Activated T-cell treated with anti-CD3 and anti-CD28 coated beads for 1 hour (primary cell): ENCODE results near the gene SCCPDH.

Source experiments
- DNase-seq: peaks from one replicate; pipeline ENCODE4 v3.0.0-alpha.2; 2020; ENCODE audit warnings: low read depth

SCCPDH gene

GRCh38 chr1:246785494-246786111 is 61.4 kb downstream of the SCCPDH start:
- no peak for DNase-seq

- no peak for DNase-seq
These were observed 62.5 kb downstream of the SCCPDH start for GRCh38 chr1:246786606-246787238.

- no peak for DNase-seq
These were observed 63.7 kb downstream of the SCCPDH start for GRCh38 chr1:246787781-246788513.

GRCh38 chr1:246788895-246789338 is 64.7 kb downstream of the SCCPDH start:
- DNase-seq: no peak

- DNase-seq: no peak
These were observed 65.5 kb downstream of the SCCPDH start for GRCh38 chr1:246789454-246790339.

- no peak for DNase-seq
These were observed 66.2 kb downstream of the SCCPDH start for GRCh38 chr1:246790364-246790763.

GRCh38 chr1:246790833-246791232 is 66.6 kb downstream of the SCCPDH start:
- no peak for DNase-seq

GRCh38 chr1:246791303-246791918 is 67.2 kb downstream of the SCCPDH start:
- DNase-seq: no peak

GRCh38 chr1:246792603-246793002 is 68.4 kb downstream of the SCCPDH start:
- DNase-seq: no peak

GRCh38 chr1:246793356-246793896 is 69.2 kb downstream of the SCCPDH start:
- DNase-seq: no peak

GRCh38 chr1:246794048-246794827 is 70.0 kb downstream of the SCCPDH start:
- DNase-seq: no peak

- DNase-seq: no peak
These were observed 70.8 kb downstream of the SCCPDH start for GRCh38 chr1:246794828-246795671.

- DNase-seq: no peak
These were observed 71.9 kb downstream of the SCCPDH start for GRCh38 chr1:246795906-246796694.

- DNase-seq: no peak
These were observed 72.9 kb downstream of the SCCPDH start for GRCh38 chr1:246797157-246797556.

GRCh38 chr1:246797597-246797996 is 73.4 kb downstream of the SCCPDH start:
- DNase-seq: no peak

GRCh38 chr1:246798107-246798506 is 73.9 kb downstream of the SCCPDH start:
- no peak for DNase-seq

GRCh38 chr1:246798606-246799496 is 74.6 kb downstream of the SCCPDH start:
- DNase-seq: no peak

- DNase-seq: no peak
These were observed 76.1 kb downstream of the SCCPDH start for GRCh38 chr1:246800356-246800755.
